ENCODE data around the gene PPP2R1A.

Gene PPP2R1A

GRCh38 chr19:52206481-52206880 lies 16.6 kb downstream of the PPP2R1A start:
- DNase-seq, result no peak

GRCh38 chr19:52211203-52211602 lies 21.4 kb downstream of the PPP2R1A start:
- no peak for DNase-seq

GRCh38 chr19:52211926-52212571 lies 22.2 kb downstream of the PPP2R1A start:
- DNase-seq, result no peak

- no peak for DNase-seq
Observed at GRCh38 chr19:52212572-52213255, 22.9 kb downstream of the PPP2R1A start.

GRCh38 chr19:52214241-52214640 lies 24.4 kb downstream of the PPP2R1A start:
- DNase-seq, result no peak

GRCh38 chr19:52216401-52216800 lies 26.5 kb downstream of the PPP2R1A start:
- no peak for DNase-seq

- DNase-seq, result no peak
Observed at GRCh38 chr19:52217576-52217975, 27.7 kb downstream of the PPP2R1A start.

GRCh38 chr19:52219611-52220010 lies 29.8 kb downstream of the PPP2R1A start:
- DNase-seq, result no peak

GRCh38 chr19:52221031-52221430 lies 31.2 kb downstream of the PPP2R1A start:
- no peak for DNase-seq

- DNase-seq, result no peak
Observed at GRCh38 chr19:52221831-52222375, 32.1 kb downstream of the PPP2R1A start.

GRCh38 chr19:52224211-52224610 lies 34.4 kb downstream of the PPP2R1A start:
- DNase-seq, result no peak

GRCh38 chr19:52226652-52227051 lies 36.8 kb downstream of the PPP2R1A start:
- no peak for DNase-seq

GRCh38 chr19:52227196-52227940 lies 37.5 kb downstream of the PPP2R1A start:
- no peak for DNase-seq

- no peak for DNase-seq
Observed at GRCh38 chr19:52227980-52228379, 38.1 kb downstream of the PPP2R1A start.

- no peak for DNase-seq
Observed at GRCh38 chr19:52229524-52229923, 39.7 kb downstream of the PPP2R1A start.

GRCh38 chr19:52230685-52231084 lies 40.8 kb downstream of the PPP2R1A start:
- no peak for DNase-seq

GRCh38 chr19:52231154-52231910 lies 41.5 kb downstream of the PPP2R1A start:
- peak; percentile 28 for DNase-seq

- DNase-seq, result no peak
Observed at GRCh38 chr19:52234406-52234805, 44.6 kb downstream of the PPP2R1A start.

GRCh38 chr19:52237197-52237596 lies 47.3 kb downstream of the PPP2R1A start:
- DNase-seq, result no peak

GRCh38 chr19:52237771-52238400 lies 48.0 kb downstream of the PPP2R1A start:
- DNase-seq, result peak; percentile 45

- DNase-seq, result no peak
Observed at GRCh38 chr19:52244021-52244420, 54.2 kb downstream of the PPP2R1A start.

- DNase-seq, result no peak
Observed at GRCh38 chr19:52248241-52248640, 58.4 kb downstream of the PPP2R1A start.

All from NCI-H226 (cell line).